SK-N-SH (cell line): ENCODE measurements around the gene PDE11A.

Source experiments
- EZH2phosphoT487 ChIP-seq: fragments of 200-600 bp; sonication (generic); IDR thresholded peaks from 2 replicates; pipeline ENCODE4 v1.6.1; 2017; ENCODE audit warnings: low read depth, mixed run types, mild to moderate bottlenecking, antibody characterized with exemption, moderate library complexity, borderline replicate concordance
- NFIC ChIP-seq: IDR thresholded peaks from 2 replicates; pipeline ENCODE4 v1.4.0; 2012; ENCODE audit warnings: borderline replicate concordance
- NRF1 ChIP-seq: IDR thresholded peaks from 2 replicates; pipeline ENCODE4 v1.6.1; 2012; ENCODE audit warnings: low read depth, mild to moderate bottlenecking, low read length
- RFX5 ChIP-seq: IDR thresholded peaks from 2 replicates; pipeline ENCODE4 v1.6.1; 2012; ENCODE audit warnings: mild to moderate bottlenecking, improper control_type of control experiment, low read length
- TF ChIP-seq, protein P1 (sequence below): fragments of 200-600 bp; sonication (generic); IDR thresholded peaks from 2 replicates; pipeline ENCODE4 v1.6.1; 2017; ENCODE audit warnings: antibody characterized with exemption, mild to moderate bottlenecking, moderate library complexity

DNA sequence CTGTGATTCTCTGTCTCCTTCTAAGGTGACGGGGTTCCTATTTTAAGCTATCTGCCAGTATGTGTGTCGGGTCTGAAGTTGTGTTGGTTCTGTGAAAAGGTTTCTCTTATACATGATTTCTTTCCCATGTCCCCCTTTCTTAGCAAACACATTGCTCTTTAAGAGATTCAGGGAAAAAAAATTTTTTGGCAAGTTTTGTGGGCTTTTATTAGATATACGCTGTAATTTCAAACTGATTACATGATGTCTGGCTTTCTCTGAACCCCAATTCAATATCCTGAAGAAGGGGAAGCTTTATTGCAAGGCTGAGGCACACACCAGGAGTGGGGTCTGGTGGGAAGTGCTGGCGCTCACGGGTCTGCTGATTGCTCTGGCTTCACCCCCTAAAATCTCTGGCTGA is 469.4 kb downstream of the PDE11A start:
- TF ChIP-seq, protein P1, sequence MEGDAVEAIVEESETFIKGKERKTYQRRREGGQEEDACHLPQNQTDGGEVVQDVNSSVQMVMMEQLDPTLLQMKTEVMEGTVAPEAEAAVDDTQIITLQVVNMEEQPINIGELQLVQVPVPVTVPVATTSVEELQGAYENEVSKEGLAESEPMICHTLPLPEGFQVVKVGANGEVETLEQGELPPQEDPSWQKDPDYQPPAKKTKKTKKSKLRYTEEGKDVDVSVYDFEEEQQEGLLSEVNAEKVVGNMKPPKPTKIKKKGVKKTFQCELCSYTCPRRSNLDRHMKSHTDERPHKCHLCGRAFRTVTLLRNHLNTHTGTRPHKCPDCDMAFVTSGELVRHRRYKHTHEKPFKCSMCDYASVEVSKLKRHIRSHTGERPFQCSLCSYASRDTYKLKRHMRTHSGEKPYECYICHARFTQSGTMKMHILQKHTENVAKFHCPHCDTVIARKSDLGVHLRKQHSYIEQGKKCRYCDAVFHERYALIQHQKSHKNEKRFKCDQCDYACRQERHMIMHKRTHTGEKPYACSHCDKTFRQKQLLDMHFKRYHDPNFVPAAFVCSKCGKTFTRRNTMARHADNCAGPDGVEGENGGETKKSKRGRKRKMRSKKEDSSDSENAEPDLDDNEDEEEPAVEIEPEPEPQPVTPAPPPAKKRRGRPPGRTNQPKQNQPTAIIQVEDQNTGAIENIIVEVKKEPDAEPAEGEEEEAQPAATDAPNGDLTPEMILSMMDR, result no peak
- TF ChIP-seq EZH2phosphoT487 (no peak), NRF1 (no peak), NFIC (no peak), RFX5 (no peak)
